OCI-LY7 (cell line): Measurements from ENCODE around the gene IRF1. TPM values are rescaled to one million over a fixed set of nuclear protein-coding genes. Genes with fewer than 3 reads are reported as not detected.

Experiments used
- BruUV-seq: library from RNA; stranded (reverse); fragments of 400-500 nt; replicated peaks from 2 replicates; lab custom pipeline; 2021; lab: Mats Ljungman, UMichigan
- CTCF ChIA-PET: fragments of 300-600 bp; sonication (Branson Sonifier 250); formaldehyde crosslinking; loops from one replicate; lab custom pipeline; 2022; ENCODE audit warnings: antibody characterized with exemption; ENCODE audit not compliant: unreplicated experiment; lab: Charles Lee
- POLR2A ChIA-PET: fragments of 300-600 bp; sonication (Branson Sonifier 250); formaldehyde crosslinking; loops from one replicate; lab custom pipeline; 2022; ENCODE audit warnings: antibody characterized with exemption; lab: Charles Lee
- DNase-seq: peaks from one replicate; pipeline ENCODE4 v3.0.0-alpha.2; 2015; ENCODE audit warnings: low spot score
- H2AFZ ChIP-seq: fragments of 200-600 bp; sonication (generic), shearing (Covaris generic); 2 replicates; pipeline ENCODE4 v1.6.1; 2014; ENCODE audit warnings: mild to moderate bottlenecking, antibody characterized with exemption, low read length, moderate library complexity
- H3K27ac ChIP-seq: fragments of 200-600 bp; sonication (generic); 2 replicates; pipeline ENCODE4 v1.5.1; 2014; ENCODE audit warnings: mixed run types, low read depth, mild to moderate bottlenecking, moderate library complexity, low read length, inconsistent platforms; ENCODE audit not compliant: poor library complexity, severe bottlenecking
- H3K36me3 ChIP-seq: fragments of 200-600 bp; sonication (generic); 2 replicates; pipeline ENCODE4 v1.6.1; 2014; ENCODE audit warnings: mild to moderate bottlenecking, antibody characterized with exemption, low read length, moderate library complexity, mixed read lengths; ENCODE audit not compliant: insufficient read depth
- H3K4me1 ChIP-seq: fragments of 200-600 bp; sonication (generic); 2 replicates; pipeline ENCODE4 v1.5.1; 2014; ENCODE audit warnings: mild to moderate bottlenecking, low read length; ENCODE audit not compliant: insufficient read depth, poor library complexity, severe bottlenecking
- H3K4me2 ChIP-seq: fragments of 200-600 bp; sonication (generic); 2 replicates; pipeline ENCODE4 v1.6.1; 2014; ENCODE audit warnings: mild to moderate bottlenecking, low read length
- H3K4me3 ChIP-seq: fragments of 200-600 bp; sonication (generic); 2 replicates; pipeline ENCODE4 v1.5.1; 2014; ENCODE audit warnings: mild to moderate bottlenecking, low read depth, low read length; ENCODE audit not compliant: poor library complexity, severe bottlenecking
- H3K79me2 ChIP-seq: fragments of 200-600 bp; sonication (generic); 2 replicates; pipeline ENCODE4 v1.6.1; 2016; ENCODE audit warnings: low read depth, mild to moderate bottlenecking, low read length, moderate library complexity, mixed read lengths; ENCODE audit not compliant: insufficient read depth
- H3K9me2 ChIP-seq: fragments of 200-600 bp; sonication (generic); 2 replicates; pipeline ENCODE4 v1.6.1; 2016; ENCODE audit warnings: mild to moderate bottlenecking, low read length, mixed read lengths; ENCODE audit not compliant: insufficient read depth
- H3K9me3 ChIP-seq: fragments of 200-600 bp; sonication (generic); 2 replicates; pipeline ENCODE4 v1.6.1; 2014; ENCODE audit warnings: mild to moderate bottlenecking, mixed run types, low read length, mixed read lengths
- H4K20me1 ChIP-seq: fragments of 200-600 bp; sonication (generic); 2 replicates; pipeline ENCODE4 v1.6.1; 2014; ENCODE audit warnings: mild to moderate bottlenecking, antibody characterized with exemption, low read length, moderate library complexity, mixed read lengths; ENCODE audit not compliant: insufficient read depth
- CTCF ChIP-seq: fragments of 200-600 bp; sonication (generic); conservative IDR thresholded peaks from 2 replicates; pipeline ENCODE4 v1.5.1; 2014; ENCODE audit warnings: mild to moderate bottlenecking, antibody characterized with exemption, low read length, moderate library complexity, mixed read lengths
- EZH2phosphoT487 ChIP-seq: fragments of 200-600 bp; sonication (generic); IDR thresholded peaks from 2 replicates; pipeline ENCODE4 v1.6.1; 2018; ENCODE audit warnings: low read depth, borderline replicate concordance, mild to moderate bottlenecking, mixed run types, antibody characterized with exemption, low read length, moderate library complexity, mixed read lengths
- intact Hi-C: fragments of 100-400 bp; cut with micrococcal nuclease; formaldehyde crosslinking; loops from one replicate; pipeline ENCODE4 v1.10.0; 2022; ENCODE audit not compliant: unreplicated experiment
- total RNA-seq, 2 experiments: library from RNA; depleted of rRNA in 1 of 2; stranded (reverse); fragments of >200 nt in 1 of 2; shearing (Covaris generic) in 1 of 2; gene quantifications; 2 replicates each; pipeline ENCODE4 v1.2.3, GENCODE V29; 2014 to 2022

IRF1 gene
- total RNA-seq, 2 experiments from 2014 or later = 24.8 to 39.4 TPM

GRCh38 chr5:132471944-132472343 lies 18.6 kb downstream of the IRF1 start:
- BruUV-seq = no TSS peak
- Histone ChIP-seq H3K4me3 (no peak overlapping the region), H3K9me2 (no peaks in the 10 kb centered on the region), H3K27ac (no peak overlapping the region), H3K36me3 (no peaks in the 10 kb centered on the region), H3K4me1 (peaks cover 51% of the 10 kb centered on the region), H3K79me2 (no peaks in the 10 kb centered on the region), H3K4me2 (no peak overlapping the region), H3K9me3 (no peaks in the 10 kb centered on the region), H2AFZ (no peak overlapping the region), H4K20me1 (no peaks in the 10 kb centered on the region)
- ChIA-PET POLR2A (interaction anchor here (0.7 to 4.3 kb wide), 6 partner anchors 12 to 52 kb away, joined by 3 to 26 read pairs (median 3); no protein-coding TSS in a partner anchor), CTCF (interaction anchor here (1.1 to 1.3 kb wide), 4 partner anchors 8 to 61 kb away, joined by 3 to 5 read pairs (median 3); no protein-coding TSS in a partner anchor)
- TF ChIP-seq EZH2phosphoT487 (no peak), CTCF (no peak)
- intact Hi-C loops = no loop called here
- DNase-seq = no peak

DNA sequence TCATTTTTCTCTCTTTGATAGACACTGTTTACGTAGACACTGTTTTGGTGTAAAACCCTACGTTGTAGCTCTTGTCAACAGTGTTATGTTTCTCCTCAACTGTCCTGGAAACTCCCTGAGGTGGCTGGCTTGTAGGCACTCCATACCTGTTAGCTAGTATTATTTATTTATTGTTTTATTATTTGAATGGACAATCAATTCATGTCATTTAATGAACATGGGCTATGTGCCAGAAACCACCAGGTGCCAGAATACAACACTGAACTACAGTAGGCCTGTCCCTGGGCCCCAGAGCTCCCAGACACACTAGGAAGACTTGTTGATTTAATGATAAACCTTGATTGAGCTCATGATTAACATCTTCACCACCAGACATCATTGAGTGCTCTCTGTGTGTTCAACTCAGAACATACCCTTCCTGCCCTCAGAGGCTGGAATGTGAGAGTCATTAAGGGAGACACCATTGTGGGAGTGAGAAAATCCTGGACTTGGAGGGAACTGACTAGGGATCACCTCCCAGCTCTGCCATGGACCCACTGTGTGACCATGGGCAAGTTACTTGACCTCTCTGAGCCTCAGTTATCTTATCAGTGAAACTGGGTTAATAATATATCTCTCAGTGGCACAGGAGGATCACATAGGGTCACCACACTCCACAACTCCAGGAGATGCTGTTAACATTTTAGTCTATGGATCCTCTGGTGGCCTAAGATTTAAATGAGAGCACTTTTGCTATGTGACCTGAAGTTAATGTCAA lies 19.2 kb downstream of the IRF1 start:
- H3K4me2 ChIP-seq = no peak overlapping the region
- no peak for TF ChIP-seq EZH2phosphoT487
- no peak for TF ChIP-seq CTCF
- CTCF ChIA-PET = interaction anchor here (1.1 to 1.3 kb wide), 4 partner anchors 9 to 60 kb away, joined by 3 to 5 read pairs (median 3); no protein-coding TSS in a partner anchor
- H3K36me3 ChIP-seq = no peaks in the 10 kb centered on the region
- H3K27ac ChIP-seq = no peak overlapping the region
- DNase-seq = no peak
- intact Hi-C loops = no loop called here
- H2AFZ ChIP-seq = no peak overlapping the region
- H3K9me2 ChIP-seq = no peaks in the 10 kb centered on the region
- no peaks in the 10 kb centered on the region for H3K79me2 ChIP-seq
- no peaks in the 10 kb centered on the region for H4K20me1 ChIP-seq
- BruUV-seq = no TSS peak
- POLR2A ChIA-PET = interaction anchor here (0.7 to 4.3 kb wide), 6 partner anchors 9 to 51 kb away, joined by 3 to 26 read pairs (median 4); no protein-coding TSS in a partner anchor
- H3K4me3 ChIP-seq = no peak overlapping the region
- no peaks in the 10 kb centered on the region for H3K9me3 ChIP-seq
- H3K4me1 ChIP-seq = peaks cover 57% of the 10 kb centered on the region
